Activated T-cell treated with anti-CD3 and anti-CD28 coated beads, Interleukin-2, amount 50 U/mL, for 48 hours (primary cell): Measurements from ENCODE around the gene H3-3A.

Experiments
- DNase-seq, 2 experiments: peaks; one replicate each; pipeline ENCODE4 v3.0.0-alpha.2; 2020

Gene H3-3A

GRCh38 chr1:226062558-226063223 is at the start of gene H3-3A:
TSS of gene H3-3A (plus strand) at chr1:226062716. CDS start at chr1:226064352, 1,636 bp downstream.
- DNase-seq = peak; percentile 99

GRCh38 chr1:226017070-226017469 is 45.4 kb upstream of the H3-3A start:
- no peak for DNase-seq

GRCh38 chr1:226019572-226019971 is 42.9 kb upstream of the H3-3A start:
- no peak for DNase-seq

- DNase-seq = no peak
Measured at GRCh38 chr1:226021401-226021800, 41.1 kb upstream of the H3-3A start.

GRCh38 chr1:226021801-226022200 is 40.7 kb upstream of the H3-3A start:
- DNase-seq = no peak

GRCh38 chr1:226023735-226024134 is 38.8 kb upstream of the H3-3A start:
- no peak for DNase-seq

- DNase-seq = no peak
Measured at GRCh38 chr1:226026833-226027232, 35.7 kb upstream of the H3-3A start.

GRCh38 chr1:226027538-226028217 is 34.8 kb upstream of the H3-3A start:
- DNase-seq = no peak

GRCh38 chr1:226029093-226029496 is 33.4 kb upstream of the H3-3A start:
- DNase-seq = no peak

- DNase-seq = no peak
Measured at GRCh38 chr1:226029568-226030225, 32.8 kb upstream of the H3-3A start.

GRCh38 chr1:226033582-226033981 is 28.9 kb upstream of the H3-3A start:
- DNase-seq = no peak

GRCh38 chr1:226033991-226034390 is 28.5 kb upstream of the H3-3A start:
- DNase-seq = no peak

GRCh38 chr1:226034482-226034881 is 28.0 kb upstream of the H3-3A start:
- DNase-seq = no peak

GRCh38 chr1:226035915-226036314 is 26.6 kb upstream of the H3-3A start:
- DNase-seq = no peak

- DNase-seq = no peak
Measured at GRCh38 chr1:226038661-226039060, 23.9 kb upstream of the H3-3A start.

- DNase-seq = no peak
Measured at GRCh38 chr1:226041419-226041818, 21.1 kb upstream of the H3-3A start.

GRCh38 chr1:226044514-226045101 is 17.9 kb upstream of the H3-3A start:
- no peak for DNase-seq

GRCh38 chr1:226046240-226046639 is 16.3 kb upstream of the H3-3A start:
- DNase-seq = no peak

- no peak for DNase-seq
Measured at GRCh38 chr1:226047495-226047894, 15.0 kb upstream of the H3-3A start.

- no peak for DNase-seq
Measured at GRCh38 chr1:226048886-226049285, 13.6 kb upstream of the H3-3A start.

- no peak for DNase-seq
Measured at GRCh38 chr1:226050133-226050532, 12.4 kb upstream of the H3-3A start.

- DNase-seq = no peak
Measured at GRCh38 chr1:226051365-226051764, 11.2 kb upstream of the H3-3A start.

GRCh38 chr1:226052061-226052460 is 10.5 kb upstream of the H3-3A start:
- no peak for DNase-seq
